Measurements from ENCODE around the gene SERPINB11. TPM values are rescaled to one million over a fixed set of nuclear protein-coding genes. Genes with fewer than 3 reads are reported as not detected.

Gene SERPINB11
- total RNA-seq, 1 donor from 2014 or later: not detected

GRCh38 chr18:63686871-63687270 is 15.9 kb upstream of the SERPINB11 start:
- intact Hi-C loops (cut with micrococcal nuclease): no loop called here
- Mint-ChIP-seq H3K27ac (no peak overlapping the region), H3K36me3 (ENCODE audit: low read depth) (no peaks in the 10 kb centered on the region), H3K27me3 (ENCODE audit: insufficient read depth) (no peaks in the 10 kb centered on the region), H3K4me1 (ENCODE audit: low read depth) (no peaks in the 10 kb centered on the region), H3K4me3 (no peak overlapping the region), H3K9me3 (no peaks in the 10 kb centered on the region)
- DNase-seq (ENCODE audit: low spot score): no peak

DNA sequence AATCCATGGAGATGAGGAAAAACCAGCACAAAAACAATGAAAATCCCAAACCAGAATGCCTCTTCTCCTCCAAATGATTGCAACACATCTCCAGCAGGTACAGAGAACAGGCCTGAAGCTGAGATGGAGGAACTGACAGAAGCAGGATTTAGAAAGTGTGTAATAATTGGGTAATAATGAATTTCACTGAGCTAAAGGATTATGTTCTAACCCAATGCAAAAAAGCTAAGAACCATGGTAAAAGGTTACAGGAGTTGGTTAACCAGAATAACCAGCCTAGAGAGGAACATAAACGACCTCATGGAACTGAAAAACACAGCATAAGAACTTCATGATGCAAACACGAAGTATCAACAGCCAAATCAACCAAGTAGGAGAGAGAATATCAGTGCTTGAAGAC is 13.7 kb upstream of the SERPINB11 start:
- no peaks in the 10 kb centered on the region for H3K4me1 Mint-ChIP-seq (ENCODE audit: low read depth)
- H3K27ac Mint-ChIP-seq: no peak overlapping the region
- H3K27me3 Mint-ChIP-seq (ENCODE audit: insufficient read depth): no peaks in the 10 kb centered on the region
- intact Hi-C loops (cut with micrococcal nuclease): no loop called here
- no peak overlapping the region for H3K4me3 Mint-ChIP-seq
- no peaks in the 10 kb centered on the region for H3K36me3 Mint-ChIP-seq (ENCODE audit: low read depth)
- no peak for DNase-seq (ENCODE audit: low spot score)
- H3K9me3 Mint-ChIP-seq: peaks cover 5% of the 10 kb centered on the region

GRCh38 chr18:63697097-63697660 is 5.6 kb upstream of the SERPINB11 start:
- intact Hi-C loops (cut with micrococcal nuclease): no loop called here
- H3K36me3 Mint-ChIP-seq (ENCODE audit: low read depth): no peaks in the 10 kb centered on the region
- no peak overlapping the region for H3K4me3 Mint-ChIP-seq
- H3K4me1 Mint-ChIP-seq (ENCODE audit: low read depth): no peaks in the 10 kb centered on the region
- H3K27me3 Mint-ChIP-seq (ENCODE audit: insufficient read depth): no peaks in the 10 kb centered on the region
- H3K27ac Mint-ChIP-seq: no peak overlapping the region
- peaks cover 5% of the 10 kb centered on the region for H3K9me3 Mint-ChIP-seq
- DNase-seq (ENCODE audit: low spot score): no peak

GRCh38 chr18:63700501-63700900 is 2.3 kb upstream of the SERPINB11 start:
- H3K4me3 Mint-ChIP-seq: no peak overlapping the region
- no peaks in the 10 kb centered on the region for H3K27me3 Mint-ChIP-seq (ENCODE audit: insufficient read depth)
- no peak for DNase-seq (ENCODE audit: low spot score)
- no peaks in the 10 kb centered on the region for H3K4me1 Mint-ChIP-seq (ENCODE audit: low read depth)
- intact Hi-C loops (cut with micrococcal nuclease): no loop called here
- no peak overlapping the region for H3K27ac Mint-ChIP-seq
- H3K36me3 Mint-ChIP-seq (ENCODE audit: low read depth): no peaks in the 10 kb centered on the region
- no peaks in the 10 kb centered on the region for H3K9me3 Mint-ChIP-seq

DNA sequence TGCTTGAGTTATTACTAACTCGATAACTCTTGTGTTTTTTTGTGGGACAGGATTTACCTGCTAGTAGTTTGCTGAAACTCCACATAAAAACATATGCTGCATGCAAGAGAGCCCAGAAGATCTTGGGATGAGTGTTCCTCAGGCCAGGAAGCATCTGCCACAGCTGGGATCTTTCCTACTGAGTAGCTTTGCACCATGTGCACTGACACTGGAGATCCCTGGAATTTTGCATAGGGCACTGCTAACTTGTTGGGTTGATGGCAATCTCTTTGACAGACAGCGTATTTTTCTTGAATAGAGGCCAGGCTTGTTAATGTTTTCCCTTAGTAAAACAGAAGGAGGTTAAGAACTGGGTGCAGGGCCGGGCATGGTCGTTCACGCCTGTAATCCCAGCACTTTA is 808 bp upstream of the SERPINB11 start:
- Mint-ChIP-seq H3K27me3 (ENCODE audit: insufficient read depth) (no peaks in the 10 kb centered on the region), H3K4me1 (ENCODE audit: low read depth) (no peaks in the 10 kb centered on the region), H3K9me3 (no peaks in the 10 kb centered on the region), H3K4me3 (no peak overlapping the region), H3K27ac (no peak overlapping the region), H3K36me3 (ENCODE audit: low read depth) (no peaks in the 10 kb centered on the region)
- intact Hi-C loops (cut with micrococcal nuclease): no loop called here
- DNase-seq (ENCODE audit: low spot score): no peak

GRCh38 chr18:63705401-63705800 is 2.6 kb downstream of the SERPINB11 start:
- intact Hi-C loops (cut with micrococcal nuclease): no loop called here
- Mint-ChIP-seq H3K36me3 (ENCODE audit: low read depth) (no peaks in the 10 kb centered on the region), H3K27me3 (ENCODE audit: insufficient read depth) (no peaks in the 10 kb centered on the region), H3K27ac (no peak overlapping the region), H3K4me3 (no peak overlapping the region), H3K4me1 (ENCODE audit: low read depth) (no peaks in the 10 kb centered on the region), H3K9me3 (no peaks in the 10 kb centered on the region)
- no peak for DNase-seq (ENCODE audit: low spot score)

- intact Hi-C loops (cut with micrococcal nuclease): no loop called here
- DNase-seq (ENCODE audit: low spot score): no peak
- Mint-ChIP-seq H3K27ac (no peak overlapping the region), H3K4me3 (no peak overlapping the region), H3K27me3 (ENCODE audit: insufficient read depth) (no peaks in the 10 kb centered on the region), H3K4me1 (ENCODE audit: low read depth) (no peaks in the 10 kb centered on the region), H3K9me3 (no peaks in the 10 kb centered on the region), H3K36me3 (ENCODE audit: low read depth) (no peaks in the 10 kb centered on the region)
Observed at GRCh38 chr18:63707816-63708215, 5.1 kb downstream of the SERPINB11 start.

DNA sequence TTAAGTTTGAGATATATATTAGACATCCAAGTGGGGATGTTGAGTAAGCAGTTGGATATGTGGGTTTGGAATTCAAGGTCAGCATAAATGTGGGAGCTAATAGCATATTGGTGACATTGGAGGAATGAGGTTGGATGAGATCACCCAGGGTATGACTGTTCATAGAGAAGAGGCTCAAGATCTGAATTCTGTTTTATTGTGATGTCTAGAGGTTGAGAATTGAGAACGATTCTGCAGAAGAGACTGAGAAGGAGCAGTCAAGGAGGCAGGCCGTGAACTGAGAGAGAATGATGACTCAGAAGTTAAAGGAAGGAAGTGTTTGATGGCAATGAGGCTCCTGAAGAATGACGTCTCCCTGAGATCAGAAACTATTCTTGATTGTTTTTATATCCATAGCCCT is 5.9 kb downstream of the SERPINB11 start:
- Mint-ChIP-seq H3K9me3 (peaks cover 4% of the 10 kb centered on the region), H3K4me1 (ENCODE audit: low read depth) (no peaks in the 10 kb centered on the region), H3K4me3 (no peak overlapping the region), H3K27me3 (ENCODE audit: insufficient read depth) (no peaks in the 10 kb centered on the region), H3K36me3 (ENCODE audit: low read depth) (no peaks in the 10 kb centered on the region), H3K27ac (no peak overlapping the region)
- no peak for DNase-seq (ENCODE audit: low spot score)
- intact Hi-C loops (cut with micrococcal nuclease): no loop called here

DNA sequence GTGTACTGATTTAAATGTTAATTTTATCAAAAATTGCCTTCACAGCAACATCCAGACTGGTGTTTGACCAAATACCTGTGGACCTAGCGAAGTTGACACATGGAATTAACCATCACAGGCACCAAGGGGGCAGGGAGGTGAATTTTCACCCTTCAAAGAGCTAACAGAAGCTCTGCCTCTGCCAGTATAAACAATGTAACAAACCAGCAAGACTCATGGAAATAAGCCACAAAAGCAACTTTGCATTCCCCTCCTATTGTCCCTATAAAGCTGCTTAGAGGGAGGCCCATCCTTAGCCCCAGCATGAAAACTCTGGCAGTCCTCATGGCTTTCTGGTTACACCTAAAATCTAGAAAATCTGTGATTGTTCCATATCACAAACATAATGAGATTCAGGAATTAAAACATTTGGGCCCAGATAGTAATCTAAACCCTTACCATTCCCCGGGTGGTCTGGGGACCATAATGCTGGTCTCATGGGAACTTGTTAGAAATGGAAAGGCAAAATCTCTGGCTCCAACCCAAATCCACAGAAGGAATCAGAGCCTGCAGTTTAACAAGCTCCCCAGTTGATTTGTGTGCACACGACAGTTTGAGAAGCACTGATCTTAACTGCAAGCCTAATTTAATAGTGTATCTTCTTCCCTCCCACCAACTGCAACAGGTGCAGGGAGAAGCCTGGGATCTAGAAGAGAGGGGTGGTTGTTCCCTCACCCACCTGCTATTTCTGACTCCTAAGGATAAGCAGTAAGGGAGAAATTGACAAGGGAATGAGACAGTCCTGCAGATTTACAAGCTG is 23.1 kb downstream of the SERPINB11 start:
- Mint-ChIP-seq H3K36me3 (ENCODE audit: low read depth) (no peaks in the 10 kb centered on the region), H3K4me3 (no peak overlapping the region), H3K27me3 (ENCODE audit: insufficient read depth) (no peaks in the 10 kb centered on the region), H3K4me1 (ENCODE audit: low read depth) (no peaks in the 10 kb centered on the region), H3K27ac (no peak overlapping the region), H3K9me3 (no peaks in the 10 kb centered on the region)
- no peak for DNase-seq (ENCODE audit: low spot score)
- intact Hi-C loops (cut with micrococcal nuclease): no loop called here

DNA sequence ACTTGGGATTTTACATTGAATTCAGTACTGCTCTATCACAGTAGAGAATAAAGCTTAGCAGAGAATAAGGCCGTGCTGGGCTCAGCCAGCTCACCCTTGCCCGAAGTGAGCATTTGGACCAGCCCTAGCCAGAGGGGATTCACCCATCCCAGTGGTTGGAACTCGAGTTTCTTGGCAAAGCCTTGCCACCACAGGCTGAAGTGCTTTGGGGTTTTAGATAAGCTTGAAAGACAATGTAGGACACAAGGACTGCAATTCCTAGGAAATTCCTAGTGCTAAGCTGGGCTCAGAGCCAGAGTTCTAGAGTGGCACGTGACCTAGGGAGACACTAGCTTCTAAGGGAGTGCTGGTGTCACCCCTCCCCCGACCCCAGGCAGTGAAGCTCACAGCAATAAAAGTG is 28.0 kb downstream of the SERPINB11 start:
- Mint-ChIP-seq H3K36me3 (ENCODE audit: low read depth) (no peaks in the 10 kb centered on the region), H3K27ac (no peak overlapping the region), H3K27me3 (ENCODE audit: insufficient read depth) (no peaks in the 10 kb centered on the region), H3K4me3 (no peak overlapping the region), H3K4me1 (ENCODE audit: low read depth) (no peaks in the 10 kb centered on the region), H3K9me3 (no peaks in the 10 kb centered on the region)
- intact Hi-C loops (cut with micrococcal nuclease): no loop called here
- no peak for DNase-seq (ENCODE audit: low spot score)

DNA sequence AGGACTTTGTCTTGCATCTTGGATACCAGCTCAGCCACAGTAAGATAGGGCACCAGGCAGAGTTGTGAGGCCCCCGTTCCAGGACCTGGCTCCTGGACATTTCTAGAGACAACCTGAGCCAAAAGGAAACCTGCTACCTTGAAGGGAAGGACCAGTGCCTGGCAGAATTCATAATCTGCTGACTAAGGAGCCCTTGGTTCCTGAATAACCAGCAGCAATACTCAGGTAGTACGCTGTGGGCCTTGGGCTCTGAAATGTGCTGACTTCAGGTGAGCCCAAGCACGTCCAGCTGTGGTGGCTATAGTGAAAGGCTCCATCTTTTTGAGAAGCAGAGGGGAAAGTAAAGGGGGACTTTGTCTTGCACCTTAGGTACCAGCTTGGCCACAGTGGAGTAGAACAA is 28.5 kb downstream of the SERPINB11 start:
- intact Hi-C loops (cut with micrococcal nuclease): no loop called here
- Mint-ChIP-seq H3K4me1 (ENCODE audit: low read depth) (no peaks in the 10 kb centered on the region), H3K9me3 (no peaks in the 10 kb centered on the region), H3K4me3 (no peak overlapping the region), H3K36me3 (ENCODE audit: low read depth) (no peaks in the 10 kb centered on the region), H3K27me3 (ENCODE audit: insufficient read depth) (no peaks in the 10 kb centered on the region), H3K27ac (no peak overlapping the region)
- DNase-seq (ENCODE audit: low spot score): no peak

GRCh38 chr18:63736876-63737275 is 34.1 kb downstream of the SERPINB11 start:
- intact Hi-C loops (cut with micrococcal nuclease): no loop called here
- Mint-ChIP-seq H3K36me3 (ENCODE audit: low read depth) (no peaks in the 10 kb centered on the region), H3K4me1 (ENCODE audit: low read depth) (no peaks in the 10 kb centered on the region), H3K9me3 (no peaks in the 10 kb centered on the region), H3K4me3 (no peak overlapping the region), H3K27me3 (ENCODE audit: insufficient read depth) (no peaks in the 10 kb centered on the region), H3K27ac (no peak overlapping the region)
- DNase-seq (ENCODE audit: low spot score): no peak

- no peaks in the 10 kb centered on the region for H3K27me3 Mint-ChIP-seq (ENCODE audit: insufficient read depth)
- H3K4me1 Mint-ChIP-seq (ENCODE audit: low read depth): no peaks in the 10 kb centered on the region
- intact Hi-C loops (cut with micrococcal nuclease): no loop called here
- DNase-seq (ENCODE audit: low spot score): no peak
- no peaks in the 10 kb centered on the region for H3K9me3 Mint-ChIP-seq
- no peaks in the 10 kb centered on the region for H3K36me3 Mint-ChIP-seq (ENCODE audit: low read depth)
- H3K27ac Mint-ChIP-seq: no peak overlapping the region
- H3K4me3 Mint-ChIP-seq: no peak overlapping the region
Observed at GRCh38 chr18:63741769-63742168, 39.0 kb downstream of the SERPINB11 start.

GRCh38 chr18:63747006-63747405 is 44.2 kb downstream of the SERPINB11 start:
- intact Hi-C loops (cut with micrococcal nuclease): no loop called here
- H3K9me3 Mint-ChIP-seq: no peaks in the 10 kb centered on the region
- no peaks in the 10 kb centered on the region for H3K4me1 Mint-ChIP-seq (ENCODE audit: low read depth)
- H3K4me3 Mint-ChIP-seq: no peak overlapping the region
- H3K36me3 Mint-ChIP-seq (ENCODE audit: low read depth): no peaks in the 10 kb centered on the region
- no peaks in the 10 kb centered on the region for H3K27me3 Mint-ChIP-seq (ENCODE audit: insufficient read depth)
- no peak overlapping the region for H3K27ac Mint-ChIP-seq
- DNase-seq (ENCODE audit: low spot score): no peak
